Astrocyte (in vitro differentiated cells and primary cell): ENCODE data around the gene SULT6B1.

Experiments
- EZH2 ChIP-seq: IDR thresholded peaks from 2 replicates; pipeline ENCODE4 v1.6.1; 2012; ENCODE audit warnings: mild to moderate bottlenecking, low read length, inconsistent platforms; ENCODE audit not compliant: insufficient read depth
- TF ChIP-seq, protein P1 (sequence below): IDR thresholded peaks from 2 replicates; pipeline ENCODE4 v1.5.1; 2011; ENCODE audit warnings: low read depth, mild to moderate bottlenecking, inconsistent platforms, low read length, moderate library complexity; ENCODE audit not compliant: insufficient read depth

DNA sequence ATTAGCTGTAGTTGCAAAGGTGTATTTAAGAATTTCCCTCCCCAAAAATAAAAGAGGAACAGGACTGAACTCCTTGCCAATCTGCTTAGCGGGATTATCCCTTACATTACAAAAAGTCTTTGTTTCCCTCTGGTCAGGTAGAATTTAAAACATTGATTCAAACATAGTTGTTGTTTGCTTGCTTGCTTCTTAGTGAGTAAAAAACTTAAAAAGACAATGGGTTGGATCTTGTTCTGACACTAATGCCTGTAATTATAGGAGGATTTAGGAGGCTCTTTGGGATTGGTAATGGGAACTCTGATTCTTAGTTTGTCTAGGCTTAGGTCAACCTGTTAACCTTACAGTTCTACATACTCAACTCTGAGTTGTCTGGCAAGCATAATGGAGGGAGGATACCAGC is 4.1 kb upstream of the SULT6B1 start:
- TF ChIP-seq, protein P1, sequence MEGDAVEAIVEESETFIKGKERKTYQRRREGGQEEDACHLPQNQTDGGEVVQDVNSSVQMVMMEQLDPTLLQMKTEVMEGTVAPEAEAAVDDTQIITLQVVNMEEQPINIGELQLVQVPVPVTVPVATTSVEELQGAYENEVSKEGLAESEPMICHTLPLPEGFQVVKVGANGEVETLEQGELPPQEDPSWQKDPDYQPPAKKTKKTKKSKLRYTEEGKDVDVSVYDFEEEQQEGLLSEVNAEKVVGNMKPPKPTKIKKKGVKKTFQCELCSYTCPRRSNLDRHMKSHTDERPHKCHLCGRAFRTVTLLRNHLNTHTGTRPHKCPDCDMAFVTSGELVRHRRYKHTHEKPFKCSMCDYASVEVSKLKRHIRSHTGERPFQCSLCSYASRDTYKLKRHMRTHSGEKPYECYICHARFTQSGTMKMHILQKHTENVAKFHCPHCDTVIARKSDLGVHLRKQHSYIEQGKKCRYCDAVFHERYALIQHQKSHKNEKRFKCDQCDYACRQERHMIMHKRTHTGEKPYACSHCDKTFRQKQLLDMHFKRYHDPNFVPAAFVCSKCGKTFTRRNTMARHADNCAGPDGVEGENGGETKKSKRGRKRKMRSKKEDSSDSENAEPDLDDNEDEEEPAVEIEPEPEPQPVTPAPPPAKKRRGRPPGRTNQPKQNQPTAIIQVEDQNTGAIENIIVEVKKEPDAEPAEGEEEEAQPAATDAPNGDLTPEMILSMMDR, result no peak
- TF ChIP-seq EZH2, result no peak
